Memory B cell (primary cell): ENCODE data around the gene MISP.

Experiments
- ATAC-seq: fragments of 150-1000 bp; cut with Tn5 transposase; 2 replicates; pipeline ENCODE4 v1.10.0; 2021; ENCODE audit warnings: low read depth, mild to moderate bottlenecking, moderate library complexity
- DNase-seq, 2 donors: peaks; one replicate each; pipeline ENCODE4 v3.0.0; 2022; ENCODE audit warnings: low spot score in 2 of 2
- H3K27ac Mint-ChIP-seq: one replicate; pipeline ENCODE4 v1.8.0; 2022; ENCODE audit warnings: mild to moderate bottlenecking, moderate library complexity, mixed read lengths
- H3K27me3 Mint-ChIP-seq: one replicate; pipeline ENCODE4 v1.8.0; 2022; ENCODE audit warnings: mixed read lengths
- H3K36me3 Mint-ChIP-seq: one replicate; pipeline ENCODE4 v1.8.0; 2022; ENCODE audit warnings: mild to moderate bottlenecking, mixed read lengths
- H3K4me1 Mint-ChIP-seq: one replicate; pipeline ENCODE4 v1.8.0; 2022; ENCODE audit warnings: mixed read lengths
- H3K4me3 Mint-ChIP-seq: one replicate; pipeline ENCODE4 v1.8.0; 2022; ENCODE audit warnings: mild to moderate bottlenecking, moderate library complexity, mixed read lengths
- H3K9me3 Mint-ChIP-seq: one replicate; pipeline ENCODE4 v1.8.0; 2022; ENCODE audit warnings: mixed read lengths

The MISP gene

GRCh38 chr19:747432-748273 is 3.3 kb upstream of the MISP start:
- H3K27me3 Mint-ChIP-seq = no peaks in the 10 kb centered on the region

DNA sequence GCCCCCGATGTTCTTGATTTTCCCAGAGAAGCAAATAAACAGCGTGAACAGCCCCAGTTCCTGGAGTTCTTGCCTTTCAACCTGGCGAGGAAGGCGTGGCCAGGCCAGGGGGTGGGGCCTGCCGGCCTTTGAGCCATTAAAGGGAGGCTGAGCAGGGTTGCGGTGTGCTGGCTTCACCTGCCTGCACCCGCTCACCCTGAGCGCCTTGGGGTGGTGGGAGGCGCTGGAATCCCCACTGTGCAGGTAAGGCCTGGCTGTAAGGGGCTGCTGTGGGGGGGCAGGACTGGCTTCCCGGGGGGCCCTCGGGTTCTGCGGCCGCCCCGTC is 2.7 kb upstream of the MISP start:
- no peak overlapping the region for H3K4me3 Mint-ChIP-seq
- no peaks in the 10 kb centered on the region for H3K4me1 Mint-ChIP-seq
- H3K27me3 Mint-ChIP-seq = no peaks in the 10 kb centered on the region
- H3K36me3 Mint-ChIP-seq = peaks cover 1% of the 10 kb centered on the region
- no peak overlapping the region for H3K27ac Mint-ChIP-seq
- H3K9me3 Mint-ChIP-seq = no peaks in the 10 kb centered on the region
- ATAC-seq = no peak
- no peak for DNase-seq

More at GRCh38 chr19:747432-748273, 3.3 kb upstream of the MISP start:
- no peak for ATAC-seq
- Mint-ChIP-seq H3K9me3 (no peaks in the 10 kb centered on the region), H3K4me1 (no peaks in the 10 kb centered on the region), H3K36me3 (peaks cover 1% of the 10 kb centered on the region), H3K27ac (no peak overlapping the region), H3K4me3 (no peak overlapping the region)
- DNase-seq = no peak

DNA sequence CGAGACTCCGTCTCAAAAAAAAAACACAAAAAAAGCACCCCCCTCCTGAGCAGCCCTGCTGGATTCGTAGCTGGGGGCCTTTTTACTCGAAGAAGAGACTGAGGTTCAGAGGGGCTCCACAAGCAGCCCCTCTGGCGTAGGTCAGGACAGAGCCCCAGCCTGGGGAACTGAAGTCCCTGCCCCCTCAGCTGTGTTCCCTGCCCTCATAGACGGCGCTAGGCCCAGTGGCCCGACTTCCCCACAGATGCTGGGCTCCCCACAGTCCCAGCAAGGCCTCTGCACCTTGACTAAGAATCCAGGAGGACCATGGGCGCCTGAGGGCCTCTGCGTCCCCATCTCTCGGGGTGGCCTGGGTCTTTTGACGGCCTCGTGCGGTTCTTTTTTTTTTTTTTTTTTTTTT is 1.1 kb upstream of the MISP start:
- Mint-ChIP-seq H3K4me1 (no peaks in the 10 kb centered on the region), H3K36me3 (peaks cover 1% of the 10 kb centered on the region), H3K27ac (no peak overlapping the region), H3K4me3 (no peak overlapping the region), H3K9me3 (no peaks in the 10 kb centered on the region), H3K27me3 (peaks cover 4% of the 10 kb centered on the region)
- DNase-seq = no peak
- ATAC-seq = no peak

DNA sequence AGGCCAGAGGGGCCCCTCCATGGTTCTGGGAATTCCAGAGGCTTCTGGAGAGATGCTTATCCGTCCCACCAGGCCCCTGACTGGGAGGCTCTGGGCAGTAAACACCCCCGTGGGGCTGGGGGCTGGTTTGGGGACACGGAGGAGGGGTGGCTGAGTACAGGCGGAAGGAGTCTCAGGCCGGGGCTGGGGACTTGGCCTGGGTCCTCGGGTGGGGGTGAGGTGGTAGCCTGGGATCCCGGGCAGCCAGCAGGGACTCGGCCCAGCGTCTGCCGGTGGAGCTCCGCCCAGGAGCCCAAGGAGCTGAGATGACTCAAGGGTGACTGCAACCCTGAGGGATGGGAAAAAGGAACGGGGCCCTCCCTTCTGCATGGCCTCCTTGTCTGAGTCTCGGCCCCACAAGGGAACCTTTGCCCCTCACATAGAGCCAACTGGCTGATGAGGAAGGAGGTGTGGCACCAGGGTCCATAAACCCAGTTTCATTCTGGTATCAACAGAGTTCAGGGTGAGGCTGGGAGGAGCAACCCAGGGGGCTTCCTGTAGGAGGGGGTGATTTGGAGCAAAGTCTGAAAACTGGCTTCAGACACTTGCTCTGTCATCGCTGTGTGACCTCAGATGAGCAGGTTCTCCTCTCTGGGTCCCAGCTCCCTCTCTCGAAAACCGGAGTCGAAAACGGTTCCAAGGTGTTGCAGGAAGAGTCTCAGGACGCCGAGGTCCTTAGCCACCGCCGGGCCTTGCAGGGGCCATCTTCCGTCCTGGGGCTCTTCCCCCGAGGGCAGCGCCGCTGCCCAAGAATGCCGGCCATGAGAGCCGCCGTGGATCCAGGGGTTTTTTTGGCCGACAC is 809 bp downstream of the MISP start:
- Mint-ChIP-seq H3K36me3 (peaks cover 1% of the 10 kb centered on the region), H3K27me3 (peaks cover 4% of the 10 kb centered on the region), H3K4me1 (no peaks in the 10 kb centered on the region), H3K9me3 (no peaks in the 10 kb centered on the region), H3K27ac (no peak overlapping the region), H3K4me3 (no peak overlapping the region)
- ATAC-seq (no peak), DNase-seq (no peak)

- no peak for ATAC-seq
- peaks cover 4% of the 10 kb centered on the region for H3K27me3 Mint-ChIP-seq
- H3K27ac Mint-ChIP-seq = no peak overlapping the region
Observed at GRCh38 chr19:752652-753517, 2.0 kb downstream of the MISP start.

DNA sequence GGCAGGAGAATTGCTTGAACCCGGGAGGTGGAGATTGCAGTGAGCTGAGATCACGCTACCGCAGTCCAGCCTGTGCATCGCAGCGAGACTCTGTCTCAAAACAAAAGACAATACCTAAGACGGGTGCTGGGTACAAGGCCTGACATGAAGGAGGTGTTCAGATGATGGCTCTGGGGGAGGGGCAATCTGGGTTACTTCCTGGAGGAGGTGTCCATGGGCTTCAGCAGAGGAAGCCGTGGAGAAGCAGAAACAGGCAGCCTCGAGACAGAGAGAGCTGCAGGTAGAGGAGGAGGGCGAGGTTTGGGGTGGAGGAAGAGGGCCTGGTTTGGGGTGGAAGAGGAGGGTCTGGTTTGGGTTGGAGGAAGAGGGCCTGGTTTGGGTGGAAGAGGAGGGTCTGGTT is 3.6 kb downstream of the MISP start:
- ATAC-seq = no peak
- Mint-ChIP-seq H3K27ac (no peak overlapping the region), H3K4me3 (no peak overlapping the region), H3K27me3 (peaks cover 4% of the 10 kb centered on the region), H3K9me3 (peaks cover under 1% of the 10 kb centered on the region), H3K36me3 (peaks cover 1% of the 10 kb centered on the region), H3K4me1 (no peaks in the 10 kb centered on the region)
- DNase-seq = no peak

More at GRCh38 chr19:752652-753517, 2.0 kb downstream of the MISP start:
- H3K36me3 Mint-ChIP-seq = no peaks in the 10 kb centered on the region
- DNase-seq = no peak
- no peaks in the 10 kb centered on the region for H3K4me1 Mint-ChIP-seq
- H3K9me3 Mint-ChIP-seq = no peaks in the 10 kb centered on the region
- no peak overlapping the region for H3K4me3 Mint-ChIP-seq

DNA sequence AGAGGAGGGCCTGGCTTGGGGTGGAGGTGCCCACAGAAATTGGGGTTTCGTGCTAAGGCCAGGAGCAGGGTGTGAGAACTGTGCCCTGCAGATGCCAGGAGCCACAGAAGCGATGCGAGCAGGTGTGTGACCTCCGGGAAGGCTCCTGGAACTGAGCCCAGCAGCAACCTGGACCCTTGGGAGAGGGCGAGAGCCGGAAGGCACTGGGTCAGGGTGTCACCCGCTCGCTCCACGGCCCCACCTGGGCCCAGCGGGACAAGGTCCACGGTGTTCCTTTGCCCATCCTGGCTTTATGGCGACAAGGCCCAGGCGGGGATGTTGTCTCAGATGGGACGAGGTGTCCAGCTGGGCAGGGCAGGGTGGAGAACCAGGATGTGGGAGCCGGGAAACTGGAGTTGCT is 4.2 kb downstream of the MISP start:
- Mint-ChIP-seq H3K9me3 (peaks cover 3% of the 10 kb centered on the region), H3K27me3 (peaks cover 4% of the 10 kb centered on the region), H3K36me3 (peaks cover 1% of the 10 kb centered on the region), H3K4me3 (no peak overlapping the region), H3K4me1 (no peaks in the 10 kb centered on the region), H3K27ac (no peak overlapping the region)
- ATAC-seq (no peak), DNase-seq (no peak)

- Mint-ChIP-seq H3K9me3 (peaks cover 3% of the 10 kb centered on the region), H3K27ac (no peak overlapping the region), H3K27me3 (peaks cover 4% of the 10 kb centered on the region), H3K4me3 (no peak overlapping the region), H3K36me3 (peaks cover 1% of the 10 kb centered on the region), H3K4me1 (no peaks in the 10 kb centered on the region)
- ATAC-seq (no peak), DNase-seq (no peak)
Observed at GRCh38 chr19:756236-756635, 5.3 kb downstream of the MISP start.

GRCh38 chr19:756821-757688 is 6.1 kb downstream of the MISP start:
- no peak overlapping the region for H3K27ac Mint-ChIP-seq
- H3K4me1 Mint-ChIP-seq = no peaks in the 10 kb centered on the region
- peaks cover 4% of the 10 kb centered on the region for H3K27me3 Mint-ChIP-seq
- DNase-seq (no peak), ATAC-seq (no peak)
- H3K9me3 Mint-ChIP-seq = peaks cover 3% of the 10 kb centered on the region
- H3K4me3 Mint-ChIP-seq = no peak overlapping the region
- H3K36me3 Mint-ChIP-seq = peaks cover 1% of the 10 kb centered on the region

GRCh38 chr19:757811-758668 is 7.1 kb downstream of the MISP start:
- H3K36me3 Mint-ChIP-seq = peaks cover 1% of the 10 kb centered on the region
- ATAC-seq (no peak), DNase-seq (no peak)
- H3K27ac Mint-ChIP-seq = no peak overlapping the region
- no peaks in the 10 kb centered on the region for H3K4me1 Mint-ChIP-seq
- H3K4me3 Mint-ChIP-seq = no peak overlapping the region
- H3K27me3 Mint-ChIP-seq = peaks cover 4% of the 10 kb centered on the region
- H3K9me3 Mint-ChIP-seq = peaks cover 3% of the 10 kb centered on the region

DNA sequence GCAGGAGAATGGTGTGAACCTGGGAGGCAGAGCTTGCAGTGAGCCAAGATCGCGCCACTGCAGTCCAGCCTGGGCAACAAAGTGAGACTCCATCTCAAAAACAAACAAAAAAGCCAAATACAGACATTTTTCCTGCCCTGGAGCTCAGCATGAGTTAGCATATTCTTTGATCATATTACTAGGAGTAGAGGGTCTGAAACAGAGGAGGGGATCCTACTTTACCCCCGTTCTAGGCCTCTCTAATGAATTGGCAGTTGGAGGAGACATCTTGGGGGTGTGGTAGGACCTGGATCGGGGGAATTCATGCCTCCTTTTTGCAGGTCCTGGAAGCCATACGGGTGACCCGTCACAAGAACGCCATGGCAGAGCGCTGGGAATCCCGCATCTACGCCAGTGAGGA is 12.3 kb downstream of the MISP start:
- Mint-ChIP-seq H3K27ac (no peak overlapping the region), H3K9me3 (peaks cover 3% of the 10 kb centered on the region)
- ATAC-seq = no peak

GRCh38 chr19:763869-764268 is 13.0 kb downstream of the MISP start:
- H3K36me3 Mint-ChIP-seq = peaks cover 2% of the 10 kb centered on the region
- DNase-seq (no peak), ATAC-seq (no peak)
- peaks cover 3% of the 10 kb centered on the region for H3K9me3 Mint-ChIP-seq
- no peaks in the 10 kb centered on the region for H3K4me1 Mint-ChIP-seq
- no peak overlapping the region for H3K4me3 Mint-ChIP-seq
- no peak overlapping the region for H3K27ac Mint-ChIP-seq
- peaks cover 5% of the 10 kb centered on the region for H3K27me3 Mint-ChIP-seq

More for the DNA sequence above, 12.3 kb downstream of the MISP start:
- peaks cover 5% of the 10 kb centered on the region for H3K27me3 Mint-ChIP-seq
- no peak for DNase-seq
- H3K4me1 Mint-ChIP-seq = no peaks in the 10 kb centered on the region
- H3K36me3 Mint-ChIP-seq = peaks cover 3% of the 10 kb centered on the region
- H3K4me3 Mint-ChIP-seq = no peak overlapping the region
